ENCODE results near the gene CNOT11.

- TF ChIP-seq CTCF (IDR thresholded peaks at IDR 0.05) (no peak), POLR2A (IDR thresholded peaks at IDR 0.05) (no peak)
Measured at GRCh38 chr2:101265893-101266499, 13.3 kb downstream of the CNOT11 start.
